ENCODE measurements around the gene BTN1A1.

Gene BTN1A1

DNA sequence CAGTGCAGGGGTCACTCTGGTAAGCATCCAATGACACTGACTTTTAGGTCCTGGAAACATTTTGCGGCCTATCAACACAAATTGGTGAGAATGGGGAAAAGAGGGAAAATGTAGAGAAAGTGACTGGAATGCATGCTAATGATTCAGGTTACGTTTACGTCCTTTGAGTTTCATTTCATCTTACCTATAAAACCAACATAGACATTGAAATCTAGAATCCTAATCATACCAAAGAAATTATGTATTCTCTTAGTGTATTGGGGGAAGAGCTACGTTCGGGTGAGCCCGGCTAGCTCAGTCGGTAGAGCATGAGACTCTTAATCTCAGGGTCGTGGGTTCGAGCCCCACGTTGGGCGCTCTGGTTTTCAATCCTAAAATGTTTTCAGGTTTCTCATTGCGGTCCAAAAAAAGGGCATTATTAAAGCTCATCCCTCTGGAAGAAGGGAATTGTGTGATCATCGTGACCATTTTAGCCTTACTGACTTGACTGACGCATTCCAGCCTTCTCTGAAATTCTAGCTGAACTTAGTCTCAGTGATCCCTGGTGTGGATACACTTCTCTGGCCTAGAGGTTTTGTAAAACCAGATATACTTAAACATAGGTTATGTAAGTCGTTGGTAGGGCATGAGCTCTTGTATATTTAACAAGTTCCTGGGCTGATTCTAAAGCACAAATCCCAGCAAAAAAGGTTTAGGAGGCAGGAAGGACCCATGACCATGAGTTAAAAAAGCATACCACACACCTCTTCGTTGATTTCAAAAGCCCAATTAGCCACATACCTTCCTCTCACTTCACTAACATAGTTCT lies 56.4 kb downstream of the BTN1A1 start:
- Histone ChIP-seq H3F3A (ENCODE audit: insufficient read depth) (peaks cover 39% of the 10 kb centered on the region), H3K27ac (ENCODE audit: low read depth, low read length) (no peak overlapping the region), H3K9me2 (replicated peaks; ENCODE audit: insufficient read depth, low read length) (no peaks in the 10 kb centered on the region), H3K27me3 (ENCODE audit: low read length) (no peaks in the 10 kb centered on the region), H3K9me3 (ENCODE audit: insufficient read depth, low read length) (no peaks in the 10 kb centered on the region), H3K79me2 (ENCODE audit: insufficient read depth, low read length) (no peaks in the 10 kb centered on the region), H3K36me3 (ENCODE audit: low read length) (no peaks in the 10 kb centered on the region), H2AFZ (ENCODE audit: low read depth, low read length, severe bottlenecking) (no peak overlapping the region), H3K9ac (ENCODE audit: low read length) (no peak overlapping the region), H3K4me3 (ENCODE audit: insufficient read depth, low read length, poor library complexity, severe bottlenecking) (no peak overlapping the region), H3K4me2 (ENCODE audit: low read depth, low read length, poor library complexity, severe bottlenecking) (no peak overlapping the region), H4K20me1 (ENCODE audit: low read depth, low read length) (no peaks in the 10 kb centered on the region)
- no peak for TF ChIP-seq EZH2phosphoT487 (conservative IDR thresholded peaks at IDR 0.05; ENCODE audit: low read length)
- TF ChIP-seq, protein P1, sequence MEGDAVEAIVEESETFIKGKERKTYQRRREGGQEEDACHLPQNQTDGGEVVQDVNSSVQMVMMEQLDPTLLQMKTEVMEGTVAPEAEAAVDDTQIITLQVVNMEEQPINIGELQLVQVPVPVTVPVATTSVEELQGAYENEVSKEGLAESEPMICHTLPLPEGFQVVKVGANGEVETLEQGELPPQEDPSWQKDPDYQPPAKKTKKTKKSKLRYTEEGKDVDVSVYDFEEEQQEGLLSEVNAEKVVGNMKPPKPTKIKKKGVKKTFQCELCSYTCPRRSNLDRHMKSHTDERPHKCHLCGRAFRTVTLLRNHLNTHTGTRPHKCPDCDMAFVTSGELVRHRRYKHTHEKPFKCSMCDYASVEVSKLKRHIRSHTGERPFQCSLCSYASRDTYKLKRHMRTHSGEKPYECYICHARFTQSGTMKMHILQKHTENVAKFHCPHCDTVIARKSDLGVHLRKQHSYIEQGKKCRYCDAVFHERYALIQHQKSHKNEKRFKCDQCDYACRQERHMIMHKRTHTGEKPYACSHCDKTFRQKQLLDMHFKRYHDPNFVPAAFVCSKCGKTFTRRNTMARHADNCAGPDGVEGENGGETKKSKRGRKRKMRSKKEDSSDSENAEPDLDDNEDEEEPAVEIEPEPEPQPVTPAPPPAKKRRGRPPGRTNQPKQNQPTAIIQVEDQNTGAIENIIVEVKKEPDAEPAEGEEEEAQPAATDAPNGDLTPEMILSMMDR (IDR thresholded peaks at IDR 0.05; ENCODE audit: insufficient read depth, low read length, poor library complexity, severe bottlenecking): no peak
